C1 segment of cervical spinal cord (tissue), 14 donors: ENCODE results near the gene CAPN7.
"Not testable (repeated sequence)": the region's sequence is repeated elsewhere in the genome, so short reads cannot be mapped to it uniquely, and the experiment has no call there.

Experiments
- DNase-seq, 14 donors: peaks; one replicate each; lab custom pipeline; 2025; lab: John Stamatoyannopoulos, UW

CAPN7 gene

GRCh38 chr3:15205934-15206661 lies at the start of gene CAPN7:
Gene CAPN7, plus strand, starts transcription at chr3:15206246. Its CDS starts 250 bp downstream, at chr3:15206496.
- DNase-seq = no peak

GRCh38 chr3:15157441-15157840 lies 48.6 kb upstream of the CAPN7 start:
- DNase-seq = no peak

GRCh38 chr3:15159501-15160136 lies 46.4 kb upstream of the CAPN7 start:
- no peak for DNase-seq

GRCh38 chr3:15160662-15161061 lies 45.4 kb upstream of the CAPN7 start:
- no peak for DNase-seq

GRCh38 chr3:15161133-15161532 lies 44.9 kb upstream of the CAPN7 start:
- no peak for DNase-seq

- DNase-seq = not testable (repeated sequence)
Observed at GRCh38 chr3:15163656-15164055, 42.4 kb upstream of the CAPN7 start.

GRCh38 chr3:15164340-15164739 lies 41.7 kb upstream of the CAPN7 start:
- DNase-seq = no peak

- no peak for DNase-seq
Observed at GRCh38 chr3:15165061-15165460, 41.0 kb upstream of the CAPN7 start.

GRCh38 chr3:15166391-15166790 lies 39.7 kb upstream of the CAPN7 start:
- DNase-seq = not testable (repeated sequence)

GRCh38 chr3:15171096-15171495 lies 35.0 kb upstream of the CAPN7 start:
- no peak for DNase-seq

GRCh38 chr3:15172806-15173205 lies 33.2 kb upstream of the CAPN7 start:
- no peak for DNase-seq

GRCh38 chr3:15174953-15175352 lies 31.1 kb upstream of the CAPN7 start:
- DNase-seq = no peak

GRCh38 chr3:15175605-15176004 lies 30.4 kb upstream of the CAPN7 start:
- DNase-seq = no peak

GRCh38 chr3:15180042-15180611 lies 25.9 kb upstream of the CAPN7 start:
- DNase-seq = no peak

- DNase-seq = no peak
Observed at GRCh38 chr3:15181511-15181910, 24.5 kb upstream of the CAPN7 start.

- DNase-seq = no peak
Observed at GRCh38 chr3:15181963-15182362, 24.1 kb upstream of the CAPN7 start.

GRCh38 chr3:15183011-15183410 lies 23.0 kb upstream of the CAPN7 start:
- no peak for DNase-seq

- no peak for DNase-seq
Observed at GRCh38 chr3:15185404-15185803, 20.6 kb upstream of the CAPN7 start.

- no peak for DNase-seq
Observed at GRCh38 chr3:15186101-15186476, 20.0 kb upstream of the CAPN7 start.

- DNase-seq = not testable (repeated sequence)
Observed at GRCh38 chr3:15186477-15187164, 19.4 kb upstream of the CAPN7 start.

GRCh38 chr3:15197340-15198029 lies 8.6 kb upstream of the CAPN7 start:
- DNase-seq = no peak

- DNase-seq = no peak
Observed at GRCh38 chr3:15198686-15199085, 7.4 kb upstream of the CAPN7 start.
